GM19351 (cell line): ENCODE results near the gene GCK.
"Not testable (repeated sequence)": the region's sequence is repeated elsewhere in the genome, so short reads cannot be mapped to it uniquely, and the experiment has no call there.

ENCODE experiments used
- ATAC-seq: cut with Tn5 transposase; IDR thresholded peaks from one replicate; pipeline ENCODE4 v1.9.1; 2021; ENCODE audit warnings: mild to moderate bottlenecking, moderate library complexity; ENCODE audit not compliant: unreplicated experiment

Gene GCK

DNA sequence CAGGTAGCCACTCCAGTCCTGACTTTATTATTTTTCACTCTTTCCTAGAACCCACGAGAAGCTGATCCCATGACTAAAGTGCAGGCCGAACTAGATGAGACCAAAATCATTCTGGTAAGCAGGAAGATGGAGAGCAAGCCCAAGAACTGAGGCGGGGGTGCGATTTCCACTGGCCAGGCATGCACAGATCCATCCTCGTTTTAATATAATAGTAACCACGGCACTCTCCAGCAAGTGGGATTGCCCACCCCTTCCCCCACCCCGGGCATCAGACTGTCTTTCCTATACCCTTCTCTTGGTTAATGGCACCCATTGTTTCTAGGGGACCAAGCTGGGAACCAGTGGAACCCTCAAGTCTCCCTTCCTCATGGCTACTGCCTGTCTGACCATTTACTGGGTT, 18.8 kb upstream of the GCK start:
- ATAC-seq: no peak

- ATAC-seq: no peak
These were observed 16.8 kb upstream of the GCK start for GRCh38 chr7:44206008-44206407.

DNA sequence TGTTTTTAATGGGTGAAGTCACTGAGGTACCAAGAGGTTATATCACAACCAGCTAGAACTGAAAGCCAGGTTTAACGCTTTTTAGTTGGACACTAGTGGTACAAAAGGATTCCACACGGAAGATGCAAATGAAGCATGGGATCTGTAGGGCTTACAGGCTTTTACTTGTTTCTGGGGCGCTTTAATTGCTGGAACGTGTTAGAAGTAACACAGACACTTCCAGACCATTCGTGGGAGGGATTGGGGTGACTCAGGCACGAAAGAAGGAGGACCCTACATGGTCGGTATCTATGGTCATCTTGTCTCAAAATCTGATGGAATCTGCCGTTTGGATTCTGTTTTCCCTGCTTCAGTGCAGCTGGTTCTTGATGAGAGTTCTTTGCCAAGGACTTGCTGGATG, 12.6 kb upstream of the GCK start:
- no peak for ATAC-seq

DNA sequence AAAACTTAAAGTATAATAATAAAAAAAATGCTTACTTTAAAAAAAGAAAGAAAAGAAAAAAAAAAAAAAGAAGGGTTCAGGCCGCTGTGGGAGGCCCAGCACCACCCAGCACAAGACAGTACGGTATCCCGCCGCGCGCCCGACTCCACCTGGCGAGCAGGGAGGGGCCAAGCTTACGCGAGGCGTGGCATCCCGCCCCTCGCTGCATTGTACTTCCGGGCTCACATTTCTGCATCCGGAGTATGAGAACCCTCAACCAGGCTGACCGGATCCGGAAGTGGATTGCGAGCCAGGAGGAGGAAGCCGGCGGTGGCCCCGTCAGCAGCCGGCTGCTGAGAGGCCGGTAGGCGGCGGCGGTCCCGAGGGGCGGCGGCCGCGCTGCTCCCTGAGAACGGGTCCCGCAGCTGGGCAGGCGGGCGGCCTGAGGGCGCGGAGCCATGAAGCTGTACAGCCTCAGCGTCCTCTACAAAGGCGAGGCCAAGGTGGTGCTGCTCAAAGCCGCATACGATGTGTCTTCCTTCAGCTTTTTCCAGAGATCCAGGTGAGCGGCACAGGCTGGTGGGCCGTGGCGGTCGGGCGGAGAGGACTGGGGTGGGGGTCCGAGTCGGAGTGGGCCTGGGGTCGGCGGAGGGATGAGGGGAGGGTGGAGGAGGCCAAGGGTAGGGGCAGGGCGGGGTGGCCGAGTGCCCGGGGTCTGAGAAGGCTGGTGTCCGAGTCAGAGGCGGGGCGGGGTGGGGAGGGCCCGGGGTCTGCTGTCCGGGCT, 11.6 kb upstream of the GCK start, which contains the start of gene YKT6:
Gene YKT6 (plus strand): TSS at position 280 of the 763 bp plus-strand sequence. CDS start 158 bp downstream, at position 438.
- peak; percentile 98 for ATAC-seq

GRCh38 chr7:44200163-44200562, 10.9 kb upstream of the GCK start:
- not testable (repeated sequence) for ATAC-seq

DNA sequence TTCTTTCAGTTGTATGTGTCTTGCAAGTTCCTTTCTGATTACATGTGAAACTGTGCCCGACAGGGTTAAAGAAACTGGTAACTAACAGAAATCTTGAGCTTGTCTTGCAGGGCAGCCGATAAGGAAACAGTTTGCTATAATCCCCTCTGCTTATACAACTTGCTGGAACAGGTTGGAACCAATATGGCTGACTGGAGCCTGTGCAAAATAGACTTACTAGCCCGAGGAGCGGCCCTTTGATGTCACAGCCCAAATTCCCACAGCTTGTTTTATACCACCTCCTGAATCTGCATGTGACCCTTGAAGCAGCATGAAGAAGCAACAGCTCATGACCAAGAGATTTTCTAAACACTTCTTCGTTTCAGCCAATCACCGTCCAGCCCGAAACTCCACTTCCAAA, 8.2 kb upstream of the GCK start:
- no peak for ATAC-seq

GRCh38 chr7:44196450-44196872, 7.2 kb upstream of the GCK start:
- ATAC-seq: peak; percentile 39

DNA sequence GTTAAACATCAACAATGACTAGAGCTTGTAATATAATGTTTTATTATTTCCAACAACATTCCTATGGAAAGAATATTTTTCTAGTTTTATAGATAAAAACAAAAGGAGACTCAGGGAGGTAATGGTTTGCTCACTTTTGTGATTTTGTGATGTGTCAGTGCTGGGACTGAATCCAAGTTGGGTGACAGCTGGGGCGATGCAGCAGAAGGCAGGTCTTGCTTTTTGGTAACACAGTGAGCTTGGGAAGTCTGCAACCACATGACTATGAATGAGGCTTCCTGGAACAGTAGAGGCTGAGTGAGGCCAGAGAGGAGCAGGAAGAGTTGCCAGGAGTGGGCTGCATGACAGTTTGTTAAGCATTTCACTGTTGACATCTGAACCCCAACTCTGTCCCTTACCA, 6.7 kb upstream of the GCK start:
- ATAC-seq: no peak

DNA sequence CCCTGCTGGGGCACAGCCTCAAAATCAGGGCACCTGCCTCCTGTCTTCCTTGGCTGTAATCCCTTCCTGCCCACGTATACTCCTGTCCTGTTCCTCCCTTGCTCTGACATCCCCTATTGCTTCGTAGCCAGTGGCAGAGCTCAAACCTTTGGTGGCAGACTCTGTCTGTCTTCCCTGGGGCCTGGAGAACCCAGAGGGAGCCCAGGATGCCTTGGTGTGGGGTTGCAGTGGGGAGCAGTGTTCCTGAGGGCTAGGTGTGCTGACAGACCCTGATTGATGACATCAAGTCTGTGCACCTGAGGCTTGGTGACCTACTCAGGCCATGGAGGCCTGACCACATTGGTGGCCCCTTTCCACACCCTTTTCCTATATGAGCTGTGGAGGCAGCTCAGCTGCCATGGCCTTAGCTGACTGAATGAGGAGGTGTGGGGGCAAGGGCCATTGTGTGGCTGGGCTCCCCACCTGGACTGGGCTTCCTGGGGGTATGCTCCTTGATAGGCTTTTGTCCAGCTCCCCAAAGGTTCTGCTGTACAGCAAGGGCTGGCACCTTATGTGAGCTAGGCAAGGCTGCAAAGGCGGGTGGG, 5.4 kb upstream of the GCK start:
- no peak for ATAC-seq

- no peak for ATAC-seq
These were observed 4.8 kb upstream of the GCK start for GRCh38 chr7:44194069-44194468.

DNA sequence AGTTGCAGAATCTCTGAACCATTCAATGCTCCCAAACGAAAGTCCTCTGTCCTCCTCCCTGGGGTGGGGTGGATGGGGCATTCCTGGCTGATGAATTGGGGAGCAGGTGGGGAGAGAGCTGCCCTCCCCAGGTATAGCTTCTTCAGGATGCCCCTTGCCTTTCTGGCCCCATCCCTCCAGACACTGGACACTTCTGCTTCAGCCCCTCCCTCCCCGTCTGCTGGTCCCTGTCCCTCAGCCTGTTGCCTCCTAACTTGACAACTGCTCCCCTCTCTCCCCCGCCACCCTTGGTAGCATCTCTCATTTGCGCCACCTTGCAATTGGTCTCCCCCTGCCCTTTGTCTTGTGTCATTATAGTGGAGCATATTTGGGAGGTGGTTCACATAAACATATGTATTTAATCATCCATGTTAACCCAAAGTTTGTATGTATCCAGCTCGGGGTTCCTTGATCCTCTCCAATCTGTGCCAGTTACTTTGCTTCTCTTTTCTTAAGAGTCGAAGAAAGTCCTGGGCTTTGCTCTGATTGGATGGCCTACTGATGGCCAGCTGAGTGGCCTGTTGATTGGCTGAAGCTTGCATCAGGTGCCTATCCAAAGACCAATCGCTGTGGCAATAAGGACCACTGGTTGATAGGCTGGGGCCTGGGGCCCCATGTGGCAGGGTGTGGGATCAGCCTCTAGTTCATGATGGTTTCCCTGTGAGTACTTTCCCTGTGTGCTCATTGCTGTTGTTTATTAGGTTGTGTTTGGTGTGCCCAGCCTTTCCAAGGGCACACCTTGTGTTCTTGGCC, 4.0 kb upstream of the GCK start:
- no peak for ATAC-seq

GRCh38 chr7:44191171-44191570, 1.9 kb upstream of the GCK start:
- no peak for ATAC-seq

GRCh38 chr7:44189993-44190872, 994 bp upstream of the GCK start:
- ATAC-seq: no peak

- no peak for ATAC-seq
These were observed 586 bp downstream of the GCK start for GRCh38 chr7:44188480-44189225.

- ATAC-seq: no peak
These were observed 1.4 kb downstream of the GCK start for GRCh38 chr7:44187636-44188416.

GRCh38 chr7:44186736-44187135, 2.5 kb downstream of the GCK start:
- no peak for ATAC-seq

- no peak for ATAC-seq
These were observed 3.5 kb downstream of the GCK start for GRCh38 chr7:44185729-44186128.

DNA sequence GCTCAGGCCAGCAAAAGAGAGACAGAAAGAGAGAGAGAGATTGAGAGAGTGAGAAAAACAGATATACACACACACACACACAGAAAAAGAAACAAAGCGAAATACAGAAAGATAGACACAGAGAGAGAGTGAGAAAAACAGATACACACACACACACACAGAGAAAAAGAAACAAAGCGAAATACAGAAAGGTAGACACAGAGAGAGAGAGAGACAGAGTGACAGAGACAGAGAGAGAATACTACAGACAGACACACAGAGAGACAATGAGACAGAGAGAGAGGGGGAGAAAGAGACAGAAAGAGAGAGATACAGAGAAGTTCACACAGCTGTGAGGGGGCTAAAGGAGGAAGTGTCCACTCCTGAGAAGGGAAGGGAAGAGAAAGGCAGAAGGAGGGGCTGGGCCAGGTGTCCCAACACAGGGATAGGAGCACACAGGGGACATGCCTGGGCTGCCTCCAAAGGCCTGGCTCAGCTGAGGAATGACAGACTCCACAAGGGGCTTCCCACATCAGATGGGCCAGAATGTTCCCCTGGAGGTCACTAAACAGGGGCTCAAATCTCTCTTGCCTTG, 4.3 kb downstream of the GCK start:
- no peak for ATAC-seq
